Uterus (tissue), 4 donors: Measurements from ENCODE around the gene OSCP1. TPM values are rescaled to one million over a fixed set of nuclear protein-coding genes. Genes with fewer than 3 reads are reported as not detected.
"Not testable (repeated sequence)": the region's sequence is repeated elsewhere in the genome, so short reads cannot be mapped to it uniquely, and the experiment has no call there.

Source experiments
- DNase-seq, 2 donors: peaks; one replicate each; pipeline ENCODE4 v3.0.0-alpha.2; 2019 to 2020
- H3K27ac ChIP-seq, 2 donors: fragments of 200-600 bp; sonication (generic); 1 replicate in 1 of 2; 2 replicates in 1 of 2; pipeline ENCODE4 v1.5.1; 2016 to 2018
- H3K27me3 ChIP-seq, 2 donors: fragments of 200-600 bp; sonication (generic); one replicate each; pipeline ENCODE4 v1.5.1; 2018 to 2019; ENCODE audit warnings: control low read depth in 1 of 2
- H3K36me3 ChIP-seq, 2 donors: fragments of 200-600 bp; sonication (generic); one replicate each; pipeline ENCODE4 v1.5.1; 2019; ENCODE audit warnings: control low read depth in 1 of 2
- H3K4me1 ChIP-seq, 2 donors: fragments of 200-600 bp; sonication (generic); one replicate each; pipeline ENCODE4 v1.5.1; 2018 to 2019; ENCODE audit warnings: control low read depth in 1 of 2
- H3K4me3 ChIP-seq, 2 donors: fragments of 200-600 bp; sonication (generic); 1 replicate in 1 of 2; 2 replicates in 1 of 2; pipeline ENCODE4 v1.5.1; 2018 to 2019; ENCODE audit warnings: mild to moderate bottlenecking in 1 of 2
- H3K9me3 ChIP-seq, 2 donors: fragments of 200-600 bp; sonication (generic); one replicate each; pipeline ENCODE4 v1.5.1; 2019; ENCODE audit warnings: control low read depth in 1 of 2
- POLR2A ChIP-seq, 2 donors: fragments of 450-650 bp; IDR thresholded peaks; one replicate each; pipeline ENCODE4 v1.6.1; 2016; ENCODE audit warnings: antibody characterized with exemption in 2 of 2, mild to moderate bottlenecking in 1 of 2, moderate library complexity in 1 of 2
- intact Hi-C: fragments of 100-400 bp; cut with DNase I; formaldehyde crosslinking; loops from one replicate; pipeline ENCODE4 v1.15.1; 2023; ENCODE audit warnings: low total_unique reads
- total RNA-seq, 4 donors: library from RNA; depleted of rRNA in 3 of 4; stranded (reverse); fragments of >200 nt in 3 of 4; gene quantifications; one replicate each; pipeline versions ENCODE4 v1.1.0 to v1.2.4, GENCODE V29; 2014 to 2023
- TF ChIP-seq, protein P1 (sequence below), 4 experiments: fragments of 200-600 bp in 2 of 4; fragments of 450-650 bp in 2 of 4; sonication (generic) in 2 of 4; IDR thresholded peaks; one replicate each; pipeline ENCODE4 v1.5.1; 2016 to 2019; ENCODE audit warnings: antibody characterized with exemption in 4 of 4, mild to moderate bottlenecking in 2 of 4, moderate library complexity in 1 of 4
- donor health status: DM: yes; HTN: yes; CAD: no.

The OSCP1 gene
- total RNA-seq, 4 donors from 2014 or later, result 2.4 to 22.4 (median 12.0) TPM

DNA sequence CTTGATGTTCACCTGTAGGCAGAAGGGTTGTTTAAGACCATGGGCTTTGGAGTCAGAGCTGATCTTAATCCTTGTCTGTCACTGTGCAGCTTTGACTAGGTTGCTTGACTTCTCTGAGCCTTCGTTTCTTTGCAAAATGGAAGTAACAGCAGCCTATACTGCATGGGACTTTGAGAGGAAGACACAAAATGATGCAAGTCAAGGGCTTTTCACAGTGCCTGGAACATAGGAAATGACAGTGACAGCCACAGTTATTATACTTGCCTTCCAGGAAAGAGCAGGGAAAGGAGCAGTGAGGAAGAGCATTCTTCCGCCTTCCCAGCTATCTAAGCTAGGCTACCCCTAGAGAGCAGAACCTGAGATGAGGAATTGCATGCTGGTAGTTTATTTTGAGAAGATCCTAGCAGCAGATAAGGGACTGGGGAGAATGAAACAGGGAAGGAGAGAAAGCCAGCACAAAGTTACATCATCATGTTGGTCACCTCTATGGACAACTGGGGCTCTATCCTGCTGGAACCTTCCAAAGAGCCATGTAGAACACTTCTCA, 29.3 kb upstream of the OSCP1 start:
- no peak overlapping the region for H3K4me3 ChIP-seq
- H3K4me1 ChIP-seq, result no peaks in the 10 kb centered on the region
- TF ChIP-seq, protein P1, sequence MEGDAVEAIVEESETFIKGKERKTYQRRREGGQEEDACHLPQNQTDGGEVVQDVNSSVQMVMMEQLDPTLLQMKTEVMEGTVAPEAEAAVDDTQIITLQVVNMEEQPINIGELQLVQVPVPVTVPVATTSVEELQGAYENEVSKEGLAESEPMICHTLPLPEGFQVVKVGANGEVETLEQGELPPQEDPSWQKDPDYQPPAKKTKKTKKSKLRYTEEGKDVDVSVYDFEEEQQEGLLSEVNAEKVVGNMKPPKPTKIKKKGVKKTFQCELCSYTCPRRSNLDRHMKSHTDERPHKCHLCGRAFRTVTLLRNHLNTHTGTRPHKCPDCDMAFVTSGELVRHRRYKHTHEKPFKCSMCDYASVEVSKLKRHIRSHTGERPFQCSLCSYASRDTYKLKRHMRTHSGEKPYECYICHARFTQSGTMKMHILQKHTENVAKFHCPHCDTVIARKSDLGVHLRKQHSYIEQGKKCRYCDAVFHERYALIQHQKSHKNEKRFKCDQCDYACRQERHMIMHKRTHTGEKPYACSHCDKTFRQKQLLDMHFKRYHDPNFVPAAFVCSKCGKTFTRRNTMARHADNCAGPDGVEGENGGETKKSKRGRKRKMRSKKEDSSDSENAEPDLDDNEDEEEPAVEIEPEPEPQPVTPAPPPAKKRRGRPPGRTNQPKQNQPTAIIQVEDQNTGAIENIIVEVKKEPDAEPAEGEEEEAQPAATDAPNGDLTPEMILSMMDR (IDR thresholded peaks at IDR 0.05), result no peak
- TF ChIP-seq POLR2A (IDR thresholded peaks at IDR 0.05), result no peak
- no peaks in the 10 kb centered on the region for H3K27me3 ChIP-seq
- no peaks in the 10 kb centered on the region for H3K9me3 ChIP-seq
- no peaks in the 10 kb centered on the region for H3K36me3 ChIP-seq
- DNase-seq, result no peak
- H3K27ac ChIP-seq, result no peak overlapping the region
- intact Hi-C loops, result no loop called here

DNA sequence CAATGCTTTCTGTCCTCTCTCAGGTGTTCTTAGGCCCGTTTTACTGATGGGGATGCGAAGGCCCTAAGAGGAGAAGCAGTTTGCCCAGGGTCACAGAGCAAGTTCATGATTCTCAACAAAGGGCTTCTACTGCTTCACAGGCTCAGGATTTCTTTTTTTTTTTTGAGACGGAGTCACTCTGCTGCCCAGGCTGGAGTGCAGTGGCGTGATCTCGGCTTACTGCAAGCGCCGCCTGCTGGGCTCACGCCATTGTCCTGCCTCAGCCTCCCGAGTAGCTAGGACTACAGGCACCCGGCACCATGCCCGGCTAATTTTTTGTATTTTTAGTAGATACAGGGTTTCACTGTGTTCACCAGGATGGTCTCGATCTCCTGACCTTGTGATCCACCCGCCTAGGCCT, 27.4 kb upstream of the OSCP1 start:
- H3K27me3 ChIP-seq, DNase-seq, H3K9me3 ChIP-seq, H3K36me3 ChIP-seq, H3K27ac ChIP-seq, H3K4me1 ChIP-seq, H3K4me3 ChIP-seq, intact Hi-C loops: not testable (repeated sequence)

DNA sequence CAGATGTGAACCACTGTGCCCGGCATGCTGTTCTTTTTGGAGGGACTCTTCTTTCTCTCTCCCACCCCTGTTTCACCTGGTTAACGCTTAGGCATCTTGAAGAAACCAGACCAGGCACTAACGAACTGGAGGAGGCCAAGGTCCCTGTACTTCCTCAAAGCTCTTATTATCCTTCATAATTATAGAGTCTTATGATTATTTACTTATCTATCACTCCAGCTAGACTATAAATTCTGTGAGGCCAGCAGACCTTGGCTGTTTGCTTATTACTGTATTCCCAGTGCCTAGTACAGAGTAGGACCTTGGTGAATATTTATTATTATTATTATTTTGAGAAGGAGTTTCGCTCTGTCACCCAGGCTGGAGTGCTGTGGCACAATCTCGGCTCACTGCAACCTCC, 26.7 kb upstream of the OSCP1 start:
- H3K27ac ChIP-seq, result no peak overlapping the region
- no peaks in the 10 kb centered on the region for H3K9me3 ChIP-seq
- no peaks in the 10 kb centered on the region for H3K4me1 ChIP-seq
- no peak overlapping the region for H3K4me3 ChIP-seq
- intact Hi-C loops, result no loop called here
- no peaks in the 10 kb centered on the region for H3K27me3 ChIP-seq
- DNase-seq, result no peak
- H3K36me3 ChIP-seq, result no peaks in the 10 kb centered on the region
- TF ChIP-seq, protein P1 (IDR thresholded peaks at IDR 0.05), result no peak
- no peak for TF ChIP-seq POLR2A (IDR thresholded peaks at IDR 0.05)

DNA sequence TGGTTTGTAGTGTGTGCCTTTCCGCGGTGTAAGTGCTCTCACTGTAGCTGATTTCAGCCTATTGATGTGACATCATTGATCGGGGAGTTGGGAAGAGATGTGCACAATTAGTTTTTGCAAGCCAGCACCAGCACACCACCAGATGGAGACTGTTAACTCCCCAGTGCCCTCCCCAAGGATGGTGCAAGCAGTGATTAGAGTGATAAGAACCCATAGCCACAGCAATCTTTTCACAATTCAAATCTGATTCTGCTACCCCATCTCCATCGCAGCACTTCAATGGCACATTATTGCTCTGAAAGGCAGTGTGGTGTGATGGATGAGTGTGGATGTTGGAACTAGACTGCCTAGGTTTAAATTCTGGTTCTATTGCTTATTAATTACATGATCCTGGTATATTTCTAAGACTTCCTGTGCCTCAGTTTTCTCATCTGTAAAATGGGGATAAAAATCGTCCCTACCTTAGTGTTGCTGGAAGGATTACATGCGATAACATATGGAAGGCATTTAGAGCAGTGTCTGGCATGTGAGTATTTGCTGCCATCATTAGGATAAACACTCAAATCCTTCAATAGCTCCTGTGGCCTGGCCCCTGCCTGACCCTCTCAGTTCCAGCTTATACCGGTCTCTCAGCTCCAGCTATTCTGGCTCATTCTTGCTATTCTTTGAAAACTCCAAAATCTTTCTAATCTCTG, 25.8 kb upstream of the OSCP1 start:
- no peak for TF ChIP-seq POLR2A (IDR thresholded peaks at IDR 0.05)
- TF ChIP-seq, protein P1 (IDR thresholded peaks at IDR 0.05), result no peak
- intact Hi-C loops, result no loop called here
- H3K9me3 ChIP-seq, result no peaks in the 10 kb centered on the region
- DNase-seq, result no peak
- no peaks in the 10 kb centered on the region for H3K36me3 ChIP-seq
- H3K4me1 ChIP-seq, result no peaks in the 10 kb centered on the region
- H3K27ac ChIP-seq, result no peak overlapping the region
- H3K4me3 ChIP-seq, result no peak overlapping the region
- no peaks in the 10 kb centered on the region for H3K27me3 ChIP-seq

DNA sequence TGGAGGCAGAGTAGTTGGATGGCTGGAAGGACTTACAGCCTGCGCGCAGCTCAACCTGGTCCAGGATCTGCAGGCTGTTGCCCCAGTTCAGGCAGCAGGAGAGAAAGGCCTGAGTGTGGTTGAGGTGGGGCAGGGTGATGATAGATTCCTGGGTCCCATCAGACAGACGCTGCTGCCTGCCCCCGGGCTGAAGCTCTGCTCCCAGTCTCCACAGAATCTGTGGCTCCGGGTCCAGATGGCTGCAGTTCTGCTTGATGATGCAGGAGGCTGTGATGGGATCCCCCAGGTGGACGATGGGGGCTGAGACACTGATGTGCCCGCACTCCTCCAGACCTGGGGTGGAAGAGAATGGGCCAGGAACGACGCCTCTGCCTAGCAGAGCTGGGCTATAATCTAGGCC, 25.1 kb upstream of the OSCP1 start:
- Histone ChIP-seq H3K36me3 (no peaks in the 10 kb centered on the region), H3K27ac (no peak overlapping the region), H3K9me3 (no peaks in the 10 kb centered on the region), H3K4me3 (no peak overlapping the region), H3K4me1 (no peaks in the 10 kb centered on the region), H3K27me3 (no peaks in the 10 kb centered on the region)
- TF ChIP-seq POLR2A (IDR thresholded peaks at IDR 0.05), result no peak
- TF ChIP-seq, protein P1 (IDR thresholded peaks at IDR 0.05), result no peak
- intact Hi-C loops, result no loop called here
- DNase-seq, result no peak
